OCI-LY7 (cell line): ENCODE data around the gene ACBD6. TPM values are rescaled to one million over a fixed set of nuclear protein-coding genes. Genes with fewer than 3 reads are reported as not detected.

Experiments
- BruUV-seq: library from RNA; stranded (reverse); fragments of 400-500 nt; replicated peaks from 2 replicates; lab custom pipeline; 2021; lab: Mats Ljungman, UMichigan
- CTCF ChIA-PET: fragments of 300-600 bp; sonication (Branson Sonifier 250); formaldehyde crosslinking; loops from one replicate; lab custom pipeline; 2022; ENCODE audit warnings: antibody characterized with exemption; ENCODE audit not compliant: unreplicated experiment; lab: Charles Lee
- POLR2A ChIA-PET: fragments of 300-600 bp; sonication (Branson Sonifier 250); formaldehyde crosslinking; loops from one replicate; lab custom pipeline; 2022; ENCODE audit warnings: antibody characterized with exemption; lab: Charles Lee
- DNase-seq: peaks from one replicate; pipeline ENCODE4 v3.0.0-alpha.2; 2015; ENCODE audit warnings: low spot score
- H2AFZ ChIP-seq: fragments of 200-600 bp; sonication (generic), shearing (Covaris generic); 2 replicates; pipeline ENCODE4 v1.6.1; 2014; ENCODE audit warnings: mild to moderate bottlenecking, antibody characterized with exemption, low read length, moderate library complexity
- H3K27ac ChIP-seq: fragments of 200-600 bp; sonication (generic); 2 replicates; pipeline ENCODE4 v1.5.1; 2014; ENCODE audit warnings: mixed run types, low read depth, mild to moderate bottlenecking, moderate library complexity, low read length, inconsistent platforms; ENCODE audit not compliant: poor library complexity, severe bottlenecking
- H3K36me3 ChIP-seq: fragments of 200-600 bp; sonication (generic); 2 replicates; pipeline ENCODE4 v1.6.1; 2014; ENCODE audit warnings: mild to moderate bottlenecking, antibody characterized with exemption, low read length, moderate library complexity, mixed read lengths; ENCODE audit not compliant: insufficient read depth
- H3K4me1 ChIP-seq: fragments of 200-600 bp; sonication (generic); 2 replicates; pipeline ENCODE4 v1.5.1; 2014; ENCODE audit warnings: mild to moderate bottlenecking, low read length; ENCODE audit not compliant: insufficient read depth, poor library complexity, severe bottlenecking
- H3K4me2 ChIP-seq: fragments of 200-600 bp; sonication (generic); 2 replicates; pipeline ENCODE4 v1.6.1; 2014; ENCODE audit warnings: mild to moderate bottlenecking, low read length
- H3K4me3 ChIP-seq: fragments of 200-600 bp; sonication (generic); 2 replicates; pipeline ENCODE4 v1.5.1; 2014; ENCODE audit warnings: mild to moderate bottlenecking, low read depth, low read length; ENCODE audit not compliant: poor library complexity, severe bottlenecking
- H3K79me2 ChIP-seq: fragments of 200-600 bp; sonication (generic); 2 replicates; pipeline ENCODE4 v1.6.1; 2016; ENCODE audit warnings: low read depth, mild to moderate bottlenecking, low read length, moderate library complexity, mixed read lengths; ENCODE audit not compliant: insufficient read depth
- H3K9me2 ChIP-seq: fragments of 200-600 bp; sonication (generic); 2 replicates; pipeline ENCODE4 v1.6.1; 2016; ENCODE audit warnings: mild to moderate bottlenecking, low read length, mixed read lengths; ENCODE audit not compliant: insufficient read depth
- H3K9me3 ChIP-seq: fragments of 200-600 bp; sonication (generic); 2 replicates; pipeline ENCODE4 v1.6.1; 2014; ENCODE audit warnings: mild to moderate bottlenecking, mixed run types, low read length, mixed read lengths
- H4K20me1 ChIP-seq: fragments of 200-600 bp; sonication (generic); 2 replicates; pipeline ENCODE4 v1.6.1; 2014; ENCODE audit warnings: mild to moderate bottlenecking, antibody characterized with exemption, low read length, moderate library complexity, mixed read lengths; ENCODE audit not compliant: insufficient read depth
- CTCF ChIP-seq: fragments of 200-600 bp; sonication (generic); conservative IDR thresholded peaks from 2 replicates; pipeline ENCODE4 v1.5.1; 2014; ENCODE audit warnings: mild to moderate bottlenecking, antibody characterized with exemption, low read length, moderate library complexity, mixed read lengths
- EZH2phosphoT487 ChIP-seq: fragments of 200-600 bp; sonication (generic); IDR thresholded peaks from 2 replicates; pipeline ENCODE4 v1.6.1; 2018; ENCODE audit warnings: low read depth, borderline replicate concordance, mild to moderate bottlenecking, mixed run types, antibody characterized with exemption, low read length, moderate library complexity, mixed read lengths
- intact Hi-C: fragments of 100-400 bp; cut with micrococcal nuclease; formaldehyde crosslinking; loops from one replicate; pipeline ENCODE4 v1.10.0; 2022; ENCODE audit not compliant: unreplicated experiment
- total RNA-seq, 2 experiments: library from RNA; depleted of rRNA in 1 of 2; stranded (reverse); fragments of >200 nt in 1 of 2; shearing (Covaris generic) in 1 of 2; gene quantifications; 2 replicates each; pipeline ENCODE4 v1.2.3, GENCODE V29; 2014 to 2022

The ACBD6 gene
- total RNA-seq, 2 experiments from 2014 or later = 61.2 to 78.4 TPM

GRCh38 chr1:180539136-180539535 lies 36.8 kb upstream of the ACBD6 start:
- POLR2A ChIA-PET = no interaction called here
- H3K4me3 ChIP-seq = no peak overlapping the region
- no peaks in the 10 kb centered on the region for H3K36me3 ChIP-seq
- no TSS peak for BruUV-seq
- CTCF ChIA-PET = no interaction called here
- no peaks in the 10 kb centered on the region for H3K9me2 ChIP-seq
- no peaks in the 10 kb centered on the region for H4K20me1 ChIP-seq
- intact Hi-C loops = no loop called here
- H3K27ac ChIP-seq = no peak overlapping the region
- no peaks in the 10 kb centered on the region for H3K4me1 ChIP-seq
- H3K9me3 ChIP-seq = no peaks in the 10 kb centered on the region
- TF ChIP-seq CTCF (no peak), EZH2phosphoT487 (no peak)
- H2AFZ ChIP-seq = no peak overlapping the region
- no peak for DNase-seq
- H3K79me2 ChIP-seq = no peaks in the 10 kb centered on the region
- no peak overlapping the region for H3K4me2 ChIP-seq

GRCh38 chr1:180536821-180537372 lies 34.5 kb upstream of the ACBD6 start:
- no peak for TF ChIP-seq CTCF
- no peak for TF ChIP-seq EZH2phosphoT487
- DNase-seq = no peak
- intact Hi-C loops = no loop called here
- Histone ChIP-seq H3K36me3 (no peaks in the 10 kb centered on the region), H4K20me1 (no peaks in the 10 kb centered on the region), H3K9me2 (no peaks in the 10 kb centered on the region), H3K9me3 (no peaks in the 10 kb centered on the region), H2AFZ (no peak overlapping the region), H3K4me3 (no peak overlapping the region), H3K4me1 (no peaks in the 10 kb centered on the region), H3K79me2 (no peaks in the 10 kb centered on the region), H3K4me2 (no peak overlapping the region), H3K27ac (no peak overlapping the region)
- ChIA-PET POLR2A (interaction anchor here (0.6 to 1.4 kb wide), 4 partner anchors 13 to 325 kb away, joined by 3 to 9 read pairs (median 5); no protein-coding TSS in a partner anchor), CTCF (no interaction called here)
- no TSS peak for BruUV-seq

- intact Hi-C loops = no loop called here
- Histone ChIP-seq H3K4me3 (no peak overlapping the region), H3K36me3 (no peaks in the 10 kb centered on the region), H3K79me2 (no peaks in the 10 kb centered on the region), H3K9me3 (no peaks in the 10 kb centered on the region), H3K9me2 (no peaks in the 10 kb centered on the region), H3K4me1 (no peaks in the 10 kb centered on the region), H4K20me1 (no peaks in the 10 kb centered on the region), H2AFZ (no peak overlapping the region), H3K27ac (no peak overlapping the region), H3K4me2 (no peak overlapping the region)
- ChIA-PET POLR2A (interaction anchor here (0.6 to 1.0 kb wide), 3 partner anchors 102 to 329 kb away, joined by 3 to 5 read pairs (median 3); no protein-coding TSS in a partner anchor), CTCF (no interaction called here)
- TF ChIP-seq CTCF = no peak
- no peak for DNase-seq
- BruUV-seq = no TSS peak
Measured at GRCh38 chr1:180535418-180535999, 33.1 kb upstream of the ACBD6 start.
